Stomach (tissue), 4 donors: ENCODE data around the gene RARS1.

Source experiments
- POLR2AphosphoS5 ChIP-seq, 3 donors: sonication (generic); formaldehyde crosslinking; IDR thresholded peaks; one replicate each; pipeline ENCODE4 v1.6.1; 2016; ENCODE audit warnings: antibody characterized with exemption in 3 of 3
- TF ChIP-seq, protein P1 (sequence below), 7 experiments: fragments of 450-650 bp in 4 of 7; fragments of 200-600 bp in 3 of 7; sonication (generic) in 3 of 7; IDR thresholded peaks; one replicate each; pipeline ENCODE4 v1.5.1; 2016 to 2019; ENCODE audit warnings: antibody characterized with exemption in 7 of 7, control low read depth in 2 of 7, mild to moderate bottlenecking in 1 of 7

DNA sequence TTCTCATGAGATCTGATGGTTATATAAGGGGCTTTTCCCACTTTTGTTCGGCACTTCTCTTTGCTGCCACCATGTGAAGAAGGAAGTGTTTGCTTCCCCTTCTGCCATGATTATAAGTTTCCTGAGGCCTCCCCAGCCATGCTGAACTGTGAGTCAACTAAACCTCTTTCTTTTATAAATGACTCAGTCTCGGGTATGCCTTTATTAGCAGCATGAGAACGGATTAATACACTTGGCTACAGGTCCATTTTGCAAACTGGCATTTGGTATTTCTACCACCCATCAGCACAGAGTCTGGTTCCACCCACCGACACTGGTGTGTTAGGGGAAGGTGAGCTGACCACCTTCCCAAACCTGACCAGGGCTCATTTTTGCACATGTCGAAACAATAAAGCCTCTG, 47.9 kb upstream of the RARS1 start:
- TF ChIP-seq, protein P1, sequence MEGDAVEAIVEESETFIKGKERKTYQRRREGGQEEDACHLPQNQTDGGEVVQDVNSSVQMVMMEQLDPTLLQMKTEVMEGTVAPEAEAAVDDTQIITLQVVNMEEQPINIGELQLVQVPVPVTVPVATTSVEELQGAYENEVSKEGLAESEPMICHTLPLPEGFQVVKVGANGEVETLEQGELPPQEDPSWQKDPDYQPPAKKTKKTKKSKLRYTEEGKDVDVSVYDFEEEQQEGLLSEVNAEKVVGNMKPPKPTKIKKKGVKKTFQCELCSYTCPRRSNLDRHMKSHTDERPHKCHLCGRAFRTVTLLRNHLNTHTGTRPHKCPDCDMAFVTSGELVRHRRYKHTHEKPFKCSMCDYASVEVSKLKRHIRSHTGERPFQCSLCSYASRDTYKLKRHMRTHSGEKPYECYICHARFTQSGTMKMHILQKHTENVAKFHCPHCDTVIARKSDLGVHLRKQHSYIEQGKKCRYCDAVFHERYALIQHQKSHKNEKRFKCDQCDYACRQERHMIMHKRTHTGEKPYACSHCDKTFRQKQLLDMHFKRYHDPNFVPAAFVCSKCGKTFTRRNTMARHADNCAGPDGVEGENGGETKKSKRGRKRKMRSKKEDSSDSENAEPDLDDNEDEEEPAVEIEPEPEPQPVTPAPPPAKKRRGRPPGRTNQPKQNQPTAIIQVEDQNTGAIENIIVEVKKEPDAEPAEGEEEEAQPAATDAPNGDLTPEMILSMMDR (IDR thresholded peaks at IDR 0.05), result no peak
- no peak for TF ChIP-seq POLR2AphosphoS5 (IDR thresholded peaks at IDR 0.05)
